ENCODE results near the gene GPR89A. TPM values are rescaled to one million over a fixed set of nuclear protein-coding genes. Genes with fewer than 3 reads are reported as not detected.
"Not testable (repeated sequence)": the region's sequence is repeated elsewhere in the genome, so short reads cannot be mapped to it uniquely, and the experiment has no call there.

GPR89A gene
- 14.1 and 24.5 TPM in 2 replicates for polyA plus RNA-seq (2011; rRNA removed)
- 16.7 and 20.5 TPM in 2 replicates for polyA minus RNA-seq (2011; rRNA and poly(A)+ RNA removed)

DNA sequence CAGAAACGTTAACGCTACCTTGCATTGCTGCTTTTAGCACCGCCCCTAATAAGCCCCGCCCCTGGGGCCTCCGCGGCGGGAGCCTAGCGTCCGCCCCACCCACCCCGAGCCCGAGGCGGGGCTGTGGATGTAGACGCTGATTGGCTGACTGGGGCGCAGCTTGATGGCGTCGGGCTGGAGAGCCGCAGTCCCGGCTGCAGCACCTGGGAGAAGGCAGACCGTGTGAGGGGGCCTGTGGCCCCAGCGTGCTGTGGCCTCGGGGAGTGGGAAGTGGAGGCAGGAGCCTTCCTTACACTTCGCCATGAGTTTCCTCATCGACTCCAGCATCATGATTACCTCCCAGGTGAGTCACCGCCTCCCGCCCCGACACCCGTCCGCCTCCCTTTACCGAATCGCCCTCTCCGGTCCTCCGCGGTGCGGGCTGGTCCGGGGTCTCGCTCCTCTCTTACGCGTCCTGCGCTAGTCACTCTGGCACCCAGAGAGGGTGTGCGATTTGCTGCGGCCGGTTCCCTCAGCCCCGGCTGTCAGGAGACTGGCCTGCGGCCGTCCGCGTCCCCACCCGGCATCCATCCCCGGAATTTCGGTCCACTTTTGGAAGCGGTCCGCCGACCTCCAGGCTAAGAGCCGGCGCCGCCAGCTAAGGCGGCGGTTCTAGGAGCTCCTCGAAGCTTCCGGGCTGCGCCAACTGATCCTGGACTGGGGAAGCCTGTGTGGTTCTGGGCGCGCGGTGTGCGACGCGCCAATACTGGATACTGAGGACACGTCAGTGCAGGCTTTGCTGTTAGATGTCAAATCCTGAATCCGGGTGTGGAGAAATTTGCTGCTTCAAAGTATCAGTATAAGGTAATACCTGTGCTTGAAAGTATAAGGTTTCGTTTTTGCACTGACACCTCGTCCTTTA is at the start of gene GPR89A:
TSS of gene GPR89A (plus strand) at position 156 of the 901 bp plus-strand sequence. CDS start at position 302, 146 bp downstream.
- POLR2A ChIA-PET, CTCF ChIA-PET: not testable (repeated sequence)
- DNase-seq (ENCODE audit: low read depth): peak; percentile 39

DNA sequence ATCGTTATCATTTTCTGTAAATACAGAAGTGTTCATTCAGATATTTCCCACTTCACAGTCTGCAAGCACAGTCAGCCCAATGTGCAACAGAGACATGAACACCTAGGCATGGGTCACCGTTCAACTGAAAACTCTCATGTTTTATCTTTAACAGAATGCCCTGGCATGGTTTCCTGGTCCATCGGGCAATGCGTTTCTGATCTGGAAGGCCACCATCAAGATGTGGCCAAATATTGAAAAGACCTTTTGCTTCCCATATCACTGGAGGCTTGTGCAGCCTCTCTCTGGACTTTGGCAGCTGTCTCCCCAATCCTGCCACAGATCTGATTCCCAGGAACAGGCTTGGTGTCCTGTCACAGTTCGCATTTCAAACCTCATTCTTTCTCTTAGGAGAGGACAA is 21.0 kb upstream of the GPR89A start:
- H3K27me3 ChIP-seq (ENCODE audit: control insufficient read depth, insufficient read depth, low read length); H3K4me3 ChIP-seq (ENCODE audit: low read depth, low read length); POLR2A ChIA-PET; CTCF ChIA-PET; DNase-seq (ENCODE audit: low read depth); H3K36me3 ChIP-seq (ENCODE audit: control insufficient read depth, insufficient read depth, low read length): not testable (repeated sequence)

More for the DNA sequence above, at the start of gene GPR89A:
- H3K4me3 ChIP-seq (ENCODE audit: low read depth, low read length): peak within 1 kb of the TSS; percentile 63
- not testable (repeated sequence) for H3K36me3 ChIP-seq (ENCODE audit: control insufficient read depth, insufficient read depth, low read length); H3K27me3 ChIP-seq (ENCODE audit: control insufficient read depth, insufficient read depth, low read length)

DNA sequence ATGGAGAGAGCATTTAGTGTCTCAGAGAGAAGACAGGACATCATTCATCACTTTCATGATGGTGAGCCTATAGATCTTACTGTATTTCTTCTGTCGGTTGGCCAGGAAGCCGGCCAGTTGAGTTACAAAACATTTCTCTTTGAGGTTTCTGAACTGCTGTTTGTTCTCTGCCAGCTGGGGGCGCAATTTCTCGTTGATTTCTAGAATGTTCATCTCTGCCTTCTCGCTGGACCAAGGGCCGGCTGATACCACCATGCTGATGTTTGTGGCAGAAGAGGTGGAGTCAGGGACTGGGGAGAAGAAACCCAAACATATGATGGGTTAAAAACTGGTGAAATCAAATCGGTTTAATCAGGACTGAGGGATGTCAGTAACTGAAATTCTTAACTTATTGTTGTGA is 17.0 kb upstream of the GPR89A start:
- POLR2A ChIA-PET; DNase-seq (ENCODE audit: low read depth); CTCF ChIA-PET; H3K36me3 ChIP-seq (ENCODE audit: control insufficient read depth, insufficient read depth, low read length); H3K4me3 ChIP-seq (ENCODE audit: low read depth, low read length); H3K27me3 ChIP-seq (ENCODE audit: control insufficient read depth, insufficient read depth, low read length): not testable (repeated sequence)

DNA sequence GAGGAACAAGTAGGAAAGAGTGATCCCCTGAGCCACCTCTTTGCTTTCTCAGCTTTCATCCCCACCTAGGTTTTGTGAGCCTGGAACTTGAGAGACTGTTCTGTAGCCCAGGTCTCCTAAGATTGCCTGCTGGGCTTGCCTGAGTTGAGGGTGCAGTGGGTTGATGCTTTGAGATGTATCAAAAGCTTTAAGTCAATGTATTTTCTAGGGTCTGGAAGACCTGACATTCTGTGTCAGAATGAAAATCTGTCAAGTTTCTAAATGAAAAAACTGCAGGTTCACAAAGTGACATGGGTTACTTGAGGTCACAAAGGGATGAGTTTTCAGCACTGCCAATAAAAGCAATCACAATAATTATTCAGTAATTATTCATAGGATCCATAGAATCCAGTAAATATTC is 15.4 kb upstream of the GPR89A start:
- DNase-seq (ENCODE audit: low read depth); H3K36me3 ChIP-seq (ENCODE audit: control insufficient read depth, insufficient read depth, low read length); POLR2A ChIA-PET; H3K4me3 ChIP-seq (ENCODE audit: low read depth, low read length); CTCF ChIA-PET; H3K27me3 ChIP-seq (ENCODE audit: control insufficient read depth, insufficient read depth, low read length): not testable (repeated sequence)

DNA sequence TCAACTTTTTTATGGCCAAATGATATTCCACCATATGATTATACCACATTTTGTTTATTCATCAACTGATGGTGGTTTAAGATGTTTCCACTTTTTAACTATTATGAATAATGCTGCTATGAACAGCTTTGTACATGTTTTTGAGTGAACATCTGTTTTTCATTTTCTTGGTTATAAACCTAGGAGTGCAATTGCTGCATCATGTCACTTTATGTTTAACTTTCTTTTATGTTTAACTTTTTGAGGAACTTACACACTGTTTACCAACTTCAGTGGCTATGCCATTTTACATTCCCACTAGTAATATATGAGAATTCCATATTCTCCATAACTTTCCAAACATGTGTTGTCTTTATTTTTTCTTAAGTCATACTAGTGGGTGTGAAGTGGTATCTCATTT is 12.4 kb upstream of the GPR89A start:
- CTCF ChIA-PET; H3K36me3 ChIP-seq (ENCODE audit: control insufficient read depth, insufficient read depth, low read length); H3K4me3 ChIP-seq (ENCODE audit: low read depth, low read length); POLR2A ChIA-PET; H3K27me3 ChIP-seq (ENCODE audit: control insufficient read depth, insufficient read depth, low read length): not testable (repeated sequence)
- peak; percentile 27 for DNase-seq (ENCODE audit: low read depth)

DNA sequence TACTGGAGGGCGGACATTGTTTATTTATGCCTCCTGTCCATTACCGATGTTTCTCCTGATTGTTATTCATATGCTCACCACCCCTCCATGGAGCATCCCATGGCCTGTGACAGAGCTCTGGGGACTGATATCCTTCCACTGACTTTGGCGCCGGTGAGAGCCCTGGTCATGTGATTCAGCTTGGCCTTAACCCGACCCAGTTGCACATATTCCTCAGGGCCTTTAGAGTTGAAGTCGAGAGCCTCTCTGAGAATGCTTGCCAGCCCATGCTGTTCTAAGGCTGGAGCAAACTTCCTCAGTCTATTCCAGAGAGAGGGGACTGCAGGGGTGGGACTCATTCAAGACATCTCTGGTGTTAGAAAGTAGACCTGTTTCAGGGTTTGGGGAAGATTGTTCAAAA is 11.6 kb upstream of the GPR89A start:
- CTCF ChIA-PET; H3K27me3 ChIP-seq (ENCODE audit: control insufficient read depth, insufficient read depth, low read length); H3K36me3 ChIP-seq (ENCODE audit: control insufficient read depth, insufficient read depth, low read length); DNase-seq (ENCODE audit: low read depth); H3K4me3 ChIP-seq (ENCODE audit: low read depth, low read length); POLR2A ChIA-PET: not testable (repeated sequence)

DNA sequence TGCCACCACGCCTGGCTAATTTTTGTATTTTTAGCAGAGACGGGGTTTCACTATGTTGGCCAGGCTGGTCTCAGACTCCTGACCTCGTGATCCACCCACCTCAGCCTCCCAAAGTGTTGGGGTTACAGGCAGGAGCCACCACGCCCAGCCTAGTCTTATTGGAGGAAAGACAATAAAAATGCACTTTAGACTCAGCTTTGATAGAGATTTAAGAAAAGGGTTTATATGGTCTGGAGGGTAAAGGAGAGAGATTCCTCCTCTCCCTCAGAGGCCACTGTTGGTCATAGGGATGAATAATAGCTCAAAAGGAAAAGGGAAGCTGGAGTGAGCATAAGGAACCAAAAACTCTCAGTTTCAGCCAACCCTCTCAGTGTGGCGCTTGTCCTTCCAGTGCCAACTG is 8.4 kb upstream of the GPR89A start:
- DNase-seq (ENCODE audit: low read depth); H3K36me3 ChIP-seq (ENCODE audit: control insufficient read depth, insufficient read depth, low read length); POLR2A ChIA-PET; H3K27me3 ChIP-seq (ENCODE audit: control insufficient read depth, insufficient read depth, low read length); H3K4me3 ChIP-seq (ENCODE audit: low read depth, low read length): not testable (repeated sequence)
- CTCF ChIA-PET: interaction anchor here (1.0 kb wide), 1 partner anchor 121 kb away, joined by 3 read pairs; no protein-coding TSS in a partner anchor

DNA sequence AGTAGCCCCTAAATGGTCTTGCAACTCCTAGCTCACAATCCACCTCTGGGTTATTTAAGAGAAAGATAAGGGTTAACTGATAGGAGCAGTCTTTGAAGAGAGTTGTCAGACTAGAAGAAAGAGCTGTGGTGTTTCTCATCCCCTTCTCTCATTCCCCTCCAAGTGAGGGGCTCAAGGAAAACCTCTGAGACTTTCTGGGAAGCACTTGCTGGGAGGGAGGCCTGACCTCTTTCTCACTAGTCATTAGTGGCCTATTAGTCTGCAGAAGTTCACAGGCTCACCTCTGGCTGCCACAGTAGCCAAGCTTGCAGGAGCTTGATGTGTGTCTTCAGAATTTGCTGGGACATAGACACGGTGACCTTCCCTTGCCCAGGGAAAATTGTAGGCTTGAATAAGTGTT is 6.2 kb upstream of the GPR89A start:
- Histone ChIP-seq H3K27me3 (ENCODE audit: control insufficient read depth, insufficient read depth, low read length) (no peaks in the 10 kb centered on the region; the same call in 1 of the 2 replicates), H3K4me3 (ENCODE audit: low read depth, low read length) (no peak overlapping the region), H3K36me3 (ENCODE audit: control insufficient read depth, insufficient read depth, low read length) (no peaks in the 10 kb centered on the region)
- DNase-seq (ENCODE audit: low read depth): no peak
- CTCF ChIA-PET: no interaction called here
- TF ChIP-seq, protein P1, sequence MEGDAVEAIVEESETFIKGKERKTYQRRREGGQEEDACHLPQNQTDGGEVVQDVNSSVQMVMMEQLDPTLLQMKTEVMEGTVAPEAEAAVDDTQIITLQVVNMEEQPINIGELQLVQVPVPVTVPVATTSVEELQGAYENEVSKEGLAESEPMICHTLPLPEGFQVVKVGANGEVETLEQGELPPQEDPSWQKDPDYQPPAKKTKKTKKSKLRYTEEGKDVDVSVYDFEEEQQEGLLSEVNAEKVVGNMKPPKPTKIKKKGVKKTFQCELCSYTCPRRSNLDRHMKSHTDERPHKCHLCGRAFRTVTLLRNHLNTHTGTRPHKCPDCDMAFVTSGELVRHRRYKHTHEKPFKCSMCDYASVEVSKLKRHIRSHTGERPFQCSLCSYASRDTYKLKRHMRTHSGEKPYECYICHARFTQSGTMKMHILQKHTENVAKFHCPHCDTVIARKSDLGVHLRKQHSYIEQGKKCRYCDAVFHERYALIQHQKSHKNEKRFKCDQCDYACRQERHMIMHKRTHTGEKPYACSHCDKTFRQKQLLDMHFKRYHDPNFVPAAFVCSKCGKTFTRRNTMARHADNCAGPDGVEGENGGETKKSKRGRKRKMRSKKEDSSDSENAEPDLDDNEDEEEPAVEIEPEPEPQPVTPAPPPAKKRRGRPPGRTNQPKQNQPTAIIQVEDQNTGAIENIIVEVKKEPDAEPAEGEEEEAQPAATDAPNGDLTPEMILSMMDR (IDR thresholded peaks at IDR 0.05; ENCODE audit: insufficient read depth, low read depth, low read length): no peak
- POLR2A ChIA-PET: no interaction called here

DNA sequence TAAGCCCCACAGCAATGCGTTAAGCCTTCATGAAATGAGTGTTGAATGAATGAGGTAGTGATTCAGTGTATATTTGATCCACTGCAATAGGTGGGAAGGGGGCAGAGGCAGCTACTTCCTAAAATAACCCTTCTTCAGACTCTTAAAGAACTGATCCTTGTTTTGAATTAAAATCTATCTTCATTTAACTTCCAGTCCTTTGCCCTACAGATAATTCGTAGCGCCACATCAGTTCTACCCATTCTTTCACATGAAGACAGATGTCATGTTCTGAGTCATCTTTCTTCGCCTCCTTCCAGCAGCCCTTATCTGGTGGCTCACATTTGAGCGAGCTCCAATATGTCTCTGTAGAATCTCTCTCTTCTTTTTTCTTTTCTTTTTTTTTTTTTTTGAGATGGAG is 948 bp upstream of the GPR89A start:
- POLR2A ChIA-PET; DNase-seq (ENCODE audit: low read depth); CTCF ChIA-PET; H3K36me3 ChIP-seq (ENCODE audit: control insufficient read depth, insufficient read depth, low read length); H3K27me3 ChIP-seq (ENCODE audit: control insufficient read depth, insufficient read depth, low read length); H3K4me3 ChIP-seq (ENCODE audit: low read depth, low read length): not testable (repeated sequence)

DNA sequence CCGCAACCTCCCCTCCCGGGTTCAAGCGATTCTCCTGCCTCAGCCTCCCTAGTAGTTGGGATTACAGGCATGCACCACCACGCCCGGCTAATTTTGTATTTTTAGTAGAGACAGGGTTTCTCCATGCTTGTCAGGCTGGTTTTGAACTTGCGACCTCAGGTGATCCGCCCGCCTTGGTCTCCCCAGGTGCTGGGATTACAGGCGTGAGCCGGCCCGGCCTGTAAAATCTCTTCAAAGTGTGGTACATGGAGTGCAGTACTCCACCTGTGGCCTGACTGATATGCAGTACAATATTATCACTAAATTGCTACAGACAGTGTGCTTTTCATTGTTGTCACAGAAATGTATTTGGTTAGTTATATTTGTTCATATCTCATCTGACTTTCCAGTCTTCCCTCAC is 499 bp upstream of the GPR89A start:
- DNase-seq (ENCODE audit: low read depth); H3K27me3 ChIP-seq (ENCODE audit: control insufficient read depth, insufficient read depth, low read length); H3K36me3 ChIP-seq (ENCODE audit: control insufficient read depth, insufficient read depth, low read length); POLR2A ChIA-PET; H3K4me3 ChIP-seq (ENCODE audit: low read depth, low read length); CTCF ChIA-PET: not testable (repeated sequence)

GRCh38 chr1:145610744-145611143 is 3.0 kb downstream of the GPR89A start:
- H3K27me3 ChIP-seq (ENCODE audit: control insufficient read depth, insufficient read depth, low read length); H3K4me3 ChIP-seq (ENCODE audit: low read depth, low read length); H3K36me3 ChIP-seq (ENCODE audit: control insufficient read depth, insufficient read depth, low read length); DNase-seq (ENCODE audit: low read depth); POLR2A ChIA-PET; CTCF ChIA-PET: not testable (repeated sequence)

DNA sequence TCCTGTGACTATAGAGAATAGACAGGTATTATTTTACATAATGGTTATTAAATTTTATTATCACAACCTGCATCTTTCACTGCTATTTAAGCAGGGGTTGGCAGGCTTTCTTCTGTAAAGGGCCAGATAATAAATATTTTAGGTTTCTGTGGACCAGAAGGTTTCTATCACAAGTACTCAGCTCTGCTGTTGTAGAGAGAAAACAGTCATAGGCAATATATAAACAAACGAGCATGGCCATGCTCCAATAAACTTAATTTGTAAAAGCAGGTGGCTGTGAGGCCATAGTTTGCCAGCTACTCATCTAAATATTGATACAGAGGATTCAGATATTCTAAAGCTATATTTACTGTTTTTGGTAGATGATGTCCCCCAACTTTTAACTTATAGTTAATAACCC is 12.3 kb downstream of the GPR89A start:
- H3K4me3 ChIP-seq (ENCODE audit: low read depth, low read length); DNase-seq (ENCODE audit: low read depth); H3K36me3 ChIP-seq (ENCODE audit: control insufficient read depth, insufficient read depth, low read length); POLR2A ChIA-PET; CTCF ChIA-PET; H3K27me3 ChIP-seq (ENCODE audit: control insufficient read depth, insufficient read depth, low read length): not testable (repeated sequence)

Data from BJ (cell line).